Memory B cell (primary cell): ENCODE results near the gene PRIM1.

Experiments
- ATAC-seq: fragments of 150-1000 bp; cut with Tn5 transposase; 2 replicates; pipeline ENCODE4 v1.10.0; 2021; ENCODE audit warnings: low read depth, mild to moderate bottlenecking, moderate library complexity
- DNase-seq, 2 donors: peaks; one replicate each; pipeline ENCODE4 v3.0.0; 2022; ENCODE audit warnings: low spot score in 2 of 2
- H3K27ac Mint-ChIP-seq: one replicate; pipeline ENCODE4 v1.8.0; 2022; ENCODE audit warnings: mild to moderate bottlenecking, moderate library complexity, mixed read lengths
- H3K27me3 Mint-ChIP-seq: one replicate; pipeline ENCODE4 v1.8.0; 2022; ENCODE audit warnings: mixed read lengths
- H3K36me3 Mint-ChIP-seq: one replicate; pipeline ENCODE4 v1.8.0; 2022; ENCODE audit warnings: mild to moderate bottlenecking, mixed read lengths
- H3K4me1 Mint-ChIP-seq: one replicate; pipeline ENCODE4 v1.8.0; 2022; ENCODE audit warnings: mixed read lengths
- H3K4me3 Mint-ChIP-seq: one replicate; pipeline ENCODE4 v1.8.0; 2022; ENCODE audit warnings: mild to moderate bottlenecking, moderate library complexity, mixed read lengths
- H3K9me3 Mint-ChIP-seq: one replicate; pipeline ENCODE4 v1.8.0; 2022; ENCODE audit warnings: mixed read lengths

PRIM1 gene

GRCh38 chr12:56688129-56688845 lies 63.8 kb downstream of the PRIM1 start, which contains the start of gene PTGES3:
Gene PTGES3, minus strand, starts transcription at chr12:56688284. Its CDS starts 285 bp downstream, at chr12:56687999.
- Mint-ChIP-seq H3K27me3 (no peaks in the 10 kb centered on the region), H3K4me3 (peak within 1 kb of the TSS; percentile 100), H3K36me3 (peaks cover 5% of the 10 kb centered on the region), H3K4me1 (peaks cover 11% of the 10 kb centered on the region), H3K27ac (peak within 1 kb of the TSS; percentile 98), H3K9me3 (no peaks in the 10 kb centered on the region)
- ATAC-seq (peak; percentile 62), DNase-seq (peak; percentile 94 to 97)

GRCh38 chr12:56687223-56688128 lies 64.6 kb downstream of the PRIM1 start:
- ATAC-seq (peak; percentile 43), DNase-seq (peak; percentile 65 to 66)
- H3K36me3 Mint-ChIP-seq = peaks cover 5% of the 10 kb centered on the region
- H3K27ac Mint-ChIP-seq = peak overlapping the region; percentile 98
- no peaks in the 10 kb centered on the region for H3K27me3 Mint-ChIP-seq
- peaks cover 11% of the 10 kb centered on the region for H3K4me1 Mint-ChIP-seq
- peak overlapping the region; percentile 100 for H3K4me3 Mint-ChIP-seq
- no peaks in the 10 kb centered on the region for H3K9me3 Mint-ChIP-seq

GRCh38 chr12:56684745-56685359 lies 67.3 kb downstream of the PRIM1 start:
- Mint-ChIP-seq H3K36me3 (peaks cover 9% of the 10 kb centered on the region), H3K27me3 (no peaks in the 10 kb centered on the region), H3K9me3 (no peaks in the 10 kb centered on the region), H3K4me3 (peak overlapping the region; percentile 100), H3K4me1 (peaks cover 19% of the 10 kb centered on the region), H3K27ac (peak overlapping the region; percentile 98)
- ATAC-seq (no peak), DNase-seq (no peak)

- no peaks in the 10 kb centered on the region for H3K9me3 Mint-ChIP-seq
- peaks cover 24% of the 10 kb centered on the region for H3K4me1 Mint-ChIP-seq
- DNase-seq = no peak
- ATAC-seq = no peak
- H3K27ac Mint-ChIP-seq = peak overlapping the region; percentile 98
- H3K4me3 Mint-ChIP-seq = peak overlapping the region; percentile 61
- H3K27me3 Mint-ChIP-seq = no peaks in the 10 kb centered on the region
- H3K36me3 Mint-ChIP-seq = peaks cover 10% of the 10 kb centered on the region
Observed at GRCh38 chr12:56682323-56682722, 69.8 kb downstream of the PRIM1 start.
